HepG2 (cell line): ENCODE data around the gene CERS1. TPM values are rescaled to one million over a fixed set of nuclear protein-coding genes. Genes with fewer than 3 reads are reported as not detected.

ENCODE experiments used
- ATAC-seq: fragments of 200-7000 bp; cut with Tn5 transposase; 3 replicates; pipeline ENCODE4 v1.9.1; 2020; ENCODE audit warnings: mild to moderate bottlenecking, moderate library complexity
- BruUV-seq: library from RNA; stranded (reverse); fragments of 400-500 nt; replicated peaks from 2 replicates; lab custom pipeline; 2021; lab: Mats Ljungman, UMichigan
- CTCF ChIA-PET: fragments of 300-600 bp; formaldehyde crosslinking; extraction: SDS; loops from one replicate; lab custom pipeline; 2021; ENCODE audit warnings: low total read pairs, inconsistent platforms, low intra/inter-chr PET ratio; lab: Yijun Ruan, JAX
- POLR2A ChIA-PET: fragments of 350-600 bp; sonication (Branson Sonifier 250); formaldehyde crosslinking; loops from one replicate; lab custom pipeline; 2020; ENCODE audit warnings: antibody characterized with exemption, inconsistent platforms; lab: Yijun Ruan, JAX
- DNase-seq: peaks from one replicate; pipeline ENCODE4 v3.0.0-alpha.2; 2015; ENCODE audit warnings: low spot score
- FAIRE-seq: peaks from 3 replicates; lab custom pipeline; 2011; peaks lifted over from hg19 to GRCh38; lab: Jason Lieb, UNC
- H2AFZ ChIP-seq: one replicate; pipeline ENCODE4 v1.6.1; 2011; ENCODE audit warnings: low read length, inconsistent platforms
- H3K27ac ChIP-seq: fragments of 300-600 bp; 3 replicates; pipeline ENCODE4 v1.8.0; 2011; ENCODE audit warnings: mixed run types, mild to moderate bottlenecking, mixed read lengths, low read length, inconsistent platforms; ENCODE audit not compliant: insufficient read depth; ENCODE audit errors: extremely low read length
- H3K27me3 ChIP-seq, 2 experiments: fragments of 200-600 bp in 1 of 2; 2 replicates in 1 of 2; 3 replicates in 1 of 2; pipeline versions ENCODE4 v1.6.0 to v1.8.0; 2011; ENCODE audit warnings: low read length in 2 of 2, mild to moderate bottlenecking in 2 of 2, moderate library complexity in 2 of 2, inconsistent platforms in 1 of 2; ENCODE audit not compliant: insufficient read depth in 2 of 2, control insufficient read depth in 1 of 2
- H3K36me3 ChIP-seq, 2 experiments: fragments of 200-600 bp in 1 of 2; replicated peaks in 1 of 2; 2 replicates in 1 of 2; 3 replicates in 1 of 2; pipeline versions ENCODE4 v1.5.1 to v1.8.0; 2011; ENCODE audit warnings: low read length in 2 of 2, inconsistent platforms in 1 of 2; ENCODE audit not compliant: insufficient read depth in 2 of 2, control insufficient read depth in 1 of 2
- H3K4me1 ChIP-seq: 2 replicates; pipeline ENCODE4 v1.5.1; 2012; ENCODE audit warnings: low read length, inconsistent platforms; ENCODE audit not compliant: insufficient read depth
- H3K4me2 ChIP-seq: 2 replicates; pipeline ENCODE4 v1.6.0; 2011; ENCODE audit warnings: low read depth, low read length, inconsistent platforms
- H3K4me3 ChIP-seq, 3 experiments: fragments of 200-600 bp in 1 of 3; sonication (generic), shearing (Covaris generic) in 1 of 3; replicated peaks in 1 of 3; 2 replicates each; pipeline ENCODE4 v1.5.1; 2011 to 2016; ENCODE audit warnings: low read length in 3 of 3, inconsistent platforms in 2 of 3, low read depth in 2 of 3, mild to moderate bottlenecking in 2 of 3, control low read depth in 1 of 3, mixed read lengths in 1 of 3; ENCODE audit not compliant: insufficient read depth in 1 of 3
- H3K79me2 ChIP-seq: one replicate; pipeline ENCODE4 v1.6.1; 2011; ENCODE audit warnings: low read length, inconsistent platforms; ENCODE audit not compliant: insufficient read depth
- H3K9ac ChIP-seq: 2 replicates; pipeline ENCODE4 v1.6.0; 2011; ENCODE audit warnings: mild to moderate bottlenecking, low read depth, low read length, inconsistent platforms; ENCODE audit not compliant: insufficient read depth
- H3K9me3 ChIP-seq: 2 replicates; pipeline ENCODE4 v1.5.1; 2012; ENCODE audit warnings: mild to moderate bottlenecking, low read length
- H4K20me1 ChIP-seq: 2 replicates; pipeline ENCODE4 v1.6.0; 2011; ENCODE audit warnings: inconsistent platforms, mild to moderate bottlenecking, low read length, moderate library complexity; ENCODE audit not compliant: insufficient read depth
- BRF2 ChIP-seq: sonication (generic); formaldehyde crosslinking; IDR thresholded peaks from 2 replicates; pipeline ENCODE4 v1.8.1; 2022; ENCODE audit warnings: mild to moderate bottlenecking, missing genetic modification reagents
- FOXO1 ChIP-seq: sonication (generic); formaldehyde crosslinking; IDR thresholded peaks from 2 replicates; pipeline ENCODE4 v1.4.0; 2020; ENCODE audit warnings: missing genetic modification reagents
- RARA ChIP-seq: IDR thresholded peaks from 2 replicates; pipeline ENCODE4 v1.6.1; 2016; ENCODE audit warnings: missing genetic modification reagents, missing compliant biosample characterization
- ZFP36 ChIP-seq: fragments of 150-350 bp; IDR thresholded peaks from 2 replicates; pipeline ENCODE4 v1.6.1; 2018; ENCODE audit warnings: borderline replicate concordance, low read length, low read depth; ENCODE audit not compliant: partially characterized antibody
- ZNF180 ChIP-seq: sonication (generic); formaldehyde crosslinking; IDR thresholded peaks from 2 replicates; pipeline ENCODE4 v1.4.0; 2020; ENCODE audit warnings: low read depth, missing genetic modification reagents, borderline replicate concordance
- ZNF232 ChIP-seq: sonication (generic); formaldehyde crosslinking; IDR thresholded peaks from 2 replicates; pipeline ENCODE4 v1.4.0; 2020; ENCODE audit warnings: missing genetic modification reagents, borderline replicate concordance
- WGBS: methylation state at CpG from one replicate; pipeline ENCODE4 v1.1.6; 2017; ENCODE audit warnings: low lambda C conversion rate; 5-methylcytosine and 5-hydroxymethylcytosine counted together
- in situ Hi-C: cut with HindIII; loops from 2 replicates; pipeline ENCODE4 v1.10.0; 2017; ENCODE audit warnings: low pct_unique_long_range_greater_than_20kb; ENCODE audit not compliant: extremely low pct_ligation_motif_present
- intact Hi-C: fragments of 100-400 bp; cut with micrococcal nuclease; formaldehyde crosslinking; loops from one replicate; pipeline ENCODE4 v1.10.0; 2022; ENCODE audit not compliant: unreplicated experiment
- polyA plus RNA-seq, 8 experiments: library from polyadenylated mRNA; depleted of rRNA in 3 of 8; stranded (reverse) in 7 of 8; unstranded in 1 of 8; fragments of >200 nt; fragmentation: Illumina TruSeq in 4 of 8; extraction: Trizol in 4 of 8; gene quantifications; 2 replicates each; pipeline versions ENCODE4 v1.2.1 to v1.2.3, GENCODE V29; 2011 to 2016; ENCODE audit warnings: low read depth in 4 of 8, missing spikeins in 1 of 8, mixed read lengths in 1 of 8; ENCODE audit not compliant: insufficient read depth in 1 of 8
- total RNA-seq, 5 experiments: library from RNA; depleted of rRNA; stranded (reverse); fragments of >200 nt; fragmentation: Illumina TruSeq; extraction: Trizol; gene quantifications; 2 replicates each; pipeline ENCODE4 v1.2.3, GENCODE V29; 2016; ENCODE audit warnings: low read depth in 1 of 5
- TF ChIP-seq, protein P1 (sequence below): sonication (generic); formaldehyde crosslinking; IDR thresholded peaks from 2 replicates; pipeline ENCODE4 v1.4.0; 2020; ENCODE audit warnings: missing genetic modification reagents, mild to moderate bottlenecking, borderline replicate concordance

CERS1 gene
- total and polyA plus RNA-seq, 2 of the 13 experiments (the other 11 are each of a cell fraction or from before 2014, with no cell fraction given), result 4.6 to 9.8 TPM

- DNase-seq, result no peak
- H2AFZ ChIP-seq, result no peak overlapping the region
- no peak overlapping the region for H3K4me2 ChIP-seq
- TF ChIP-seq, protein P1, sequence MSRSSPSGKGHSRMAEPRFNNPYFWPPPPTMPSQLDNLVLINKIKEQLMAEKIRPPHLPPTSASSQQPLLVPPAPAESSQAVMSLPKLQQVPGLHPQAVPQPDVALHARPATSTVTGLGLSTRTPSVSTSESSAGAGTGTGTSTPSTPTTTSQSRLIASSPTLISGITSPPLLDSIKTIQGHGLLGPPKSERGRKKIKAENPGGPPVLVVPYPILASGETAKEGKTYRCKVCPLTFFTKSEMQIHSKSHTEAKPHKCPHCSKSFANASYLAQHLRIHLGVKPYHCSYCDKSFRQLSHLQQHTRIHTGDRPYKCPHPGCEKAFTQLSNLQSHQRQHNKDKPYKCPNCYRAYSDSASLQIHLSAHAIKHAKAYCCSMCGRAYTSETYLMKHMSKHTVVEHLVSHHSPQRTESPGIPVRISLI, result no peak
- TF ChIP-seq RARA (CRISPR knock-in tag) (no peak), ZNF232 (CRISPR knock-in tag) (no peak), BRF2 (no peak), FOXO1 (CRISPR knock-in tag) (no peak), ZNF180 (CRISPR knock-in tag) (no peak), ZFP36 (no peak)
- TF ChIP-seq, all 625 proteins: peak for 0
- Histone ChIP-seq H3K79me2 (peaks cover 34% of the 10 kb centered on the region), H4K20me1 (peaks cover 20% of the 10 kb centered on the region; the same call in 1 of the 2 replicates), H3K9me3 (no peaks in the 10 kb centered on the region), H3K4me1 (peaks cover 26% of the 10 kb centered on the region), H3K27me3 (no peaks in the 10 kb centered on the region; a peak in 1 of 5 replicates), H3K4me3 (no peak overlapping the region), H3K9ac (no peak overlapping the region), H3K27ac (no peak overlapping the region), H3K36me3 (peaks cover 18 to 34% of the 10 kb centered on the region in 2 experiments)
- ATAC-seq (no peak), FAIRE-seq (no peak)
- in situ Hi-C loops (loop anchor here (10.0 kb wide), 1 partner anchor 63 kb away; no protein-coding TSS in a partner anchor), intact Hi-C loops (no loop called here)
- WGBS, result 96% methylated on average over 15 of the region's 17 CpGs
- no TSS peak for BruUV-seq
- ChIA-PET POLR2A (no interaction called here), CTCF (no interaction called here)
These were observed 25.6 kb upstream of the CERS1 start for GRCh38 chr19:18921593-18921992.
